Esophagus mucosa (tissue), 1 donor: Measurements from ENCODE around the gene FXYD5. TPM values are rescaled to one million over a fixed set of nuclear protein-coding genes. Genes with fewer than 3 reads are reported as not detected.
A peak's percentile ranks its signal among the peaks of the same experiment; 100 is the strongest.
"Not testable (repeated sequence)": the region's sequence is repeated elsewhere in the genome, so short reads cannot be mapped to it uniquely, and the experiment has no call there.

Experiments used
- ATAC-seq: fragments of 200-7000 bp; cut with Tn5 transposase; one replicate; pipeline ENCODE4 v1.9.1; 2020
- total RNA-seq: library from RNA; stranded (reverse); gene quantifications from one replicate; pipeline ENCODE4 v1.2.4, GENCODE V29; 2023
- donor health status: DM: yes; HTN: yes; CAD: no.

Gene FXYD5
- total RNA-seq, 1 donor from 2014 or later, result 114 TPM

DNA sequence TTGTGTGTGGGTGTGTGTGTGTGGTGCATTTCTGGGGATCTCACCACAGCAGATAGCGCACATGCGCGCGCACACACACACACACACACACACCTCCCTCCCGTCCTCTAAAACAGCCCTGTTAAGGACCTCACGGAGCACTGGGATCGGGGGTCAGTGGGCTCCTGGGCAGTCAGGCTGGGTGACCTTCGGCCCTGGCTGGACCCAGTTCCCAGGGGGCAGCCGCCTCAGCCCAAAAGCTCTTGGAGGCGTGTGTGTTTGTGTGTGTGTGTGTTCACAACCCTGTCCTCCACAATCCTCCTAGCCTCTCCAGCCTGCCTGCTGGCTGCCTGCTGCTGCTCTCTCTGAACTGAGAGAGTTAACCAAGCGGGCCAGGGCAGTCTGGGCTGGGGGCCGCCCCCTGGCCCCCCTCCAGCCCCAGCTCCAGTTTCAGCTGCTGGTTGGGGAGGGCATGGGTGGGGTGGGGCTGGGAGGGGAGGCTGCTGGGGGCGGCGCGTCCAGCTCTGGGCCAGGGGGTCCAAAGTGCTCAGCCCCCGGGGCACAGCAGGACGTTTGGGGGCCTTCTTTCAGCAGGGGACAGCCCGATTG is 16.1 kb upstream of the FXYD5 start, which contains the start of gene FXYD1:
Gene FXYD1 (plus strand): TSS at position 520 of the 588 bp plus-strand sequence. CDS start 1,256 bp downstream, outside the sequence.
- ATAC-seq, result no peak

DNA sequence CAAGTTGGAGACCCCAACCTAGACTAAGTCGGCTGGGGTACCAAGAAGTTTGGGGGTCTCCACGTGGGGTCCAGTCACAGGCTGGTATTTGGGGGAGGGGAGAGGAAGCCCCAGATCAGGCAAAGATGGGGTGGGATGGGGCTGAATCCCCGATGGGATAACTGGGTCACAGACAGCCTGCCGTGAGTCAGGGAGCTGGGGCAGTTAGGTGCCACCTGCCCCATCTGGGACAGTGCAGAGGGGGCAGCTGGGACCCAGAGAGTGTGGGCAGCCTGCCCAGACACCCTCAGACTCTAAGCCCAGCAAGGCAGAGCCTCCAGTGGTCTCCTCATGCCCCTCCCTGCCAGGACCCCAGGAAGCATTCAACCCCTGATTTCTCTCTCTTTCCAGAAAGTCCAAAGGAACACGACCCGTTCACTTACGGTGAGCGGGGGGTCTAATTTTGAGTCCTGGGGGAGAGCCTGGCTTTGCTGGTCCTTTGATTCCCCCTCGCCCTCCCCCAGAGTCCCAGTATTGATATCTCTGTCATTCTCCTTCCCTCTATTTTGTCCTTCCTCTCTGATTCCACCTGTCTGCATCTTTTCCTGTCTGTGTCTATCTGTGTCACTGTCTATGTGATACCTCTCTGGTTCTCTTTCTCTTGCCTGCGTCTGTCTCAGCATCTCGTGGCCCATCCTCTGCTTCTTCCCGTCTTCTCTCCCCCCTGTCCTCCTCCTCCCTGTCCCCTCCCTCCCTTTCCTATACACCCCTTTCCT is 14.2 kb upstream of the FXYD5 start:
- ATAC-seq, result no peak

DNA sequence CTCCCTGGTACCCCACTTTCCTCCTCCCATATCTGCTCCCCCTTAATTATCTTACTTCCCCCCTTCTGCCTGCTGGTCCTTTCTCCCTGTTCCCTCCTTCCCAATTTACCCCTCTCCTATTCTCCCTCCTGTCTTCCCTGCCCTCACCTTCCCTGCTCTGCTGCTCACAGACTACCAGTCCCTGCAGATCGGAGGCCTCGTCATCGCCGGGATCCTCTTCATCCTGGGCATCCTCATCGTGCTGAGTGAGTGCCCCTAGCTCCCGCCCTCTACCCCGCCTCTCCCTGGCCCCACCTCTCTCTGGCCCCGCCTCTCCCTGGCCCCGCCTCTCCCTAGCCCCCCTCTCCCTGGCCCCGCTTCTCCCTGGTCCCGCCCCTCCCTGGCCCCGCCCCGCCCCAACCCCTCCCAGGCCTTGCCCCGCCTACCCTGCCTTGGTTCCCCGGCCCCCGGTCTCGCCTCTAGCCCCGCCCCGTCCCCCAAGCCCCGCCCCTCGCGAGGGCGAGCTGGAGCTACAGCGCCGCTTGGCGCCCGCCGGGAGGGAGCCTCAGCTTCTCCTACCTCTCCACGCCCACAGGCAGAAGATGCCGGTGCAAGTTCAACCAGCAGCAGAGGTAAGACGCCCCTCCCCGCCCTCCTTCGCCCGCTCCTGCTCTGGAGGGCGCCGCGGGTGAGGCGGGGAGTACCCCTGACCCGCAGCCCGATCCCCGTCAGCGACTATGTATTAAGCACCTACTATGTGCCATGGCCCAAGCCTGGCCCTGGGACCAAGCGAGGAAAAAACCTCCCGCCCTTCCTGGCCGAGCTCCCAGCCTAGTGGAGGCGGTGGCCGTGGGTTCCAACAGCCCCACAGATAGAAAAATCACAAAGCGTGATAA is 13.3 kb upstream of the FXYD5 start:
- peak; percentile 88 for ATAC-seq

DNA sequence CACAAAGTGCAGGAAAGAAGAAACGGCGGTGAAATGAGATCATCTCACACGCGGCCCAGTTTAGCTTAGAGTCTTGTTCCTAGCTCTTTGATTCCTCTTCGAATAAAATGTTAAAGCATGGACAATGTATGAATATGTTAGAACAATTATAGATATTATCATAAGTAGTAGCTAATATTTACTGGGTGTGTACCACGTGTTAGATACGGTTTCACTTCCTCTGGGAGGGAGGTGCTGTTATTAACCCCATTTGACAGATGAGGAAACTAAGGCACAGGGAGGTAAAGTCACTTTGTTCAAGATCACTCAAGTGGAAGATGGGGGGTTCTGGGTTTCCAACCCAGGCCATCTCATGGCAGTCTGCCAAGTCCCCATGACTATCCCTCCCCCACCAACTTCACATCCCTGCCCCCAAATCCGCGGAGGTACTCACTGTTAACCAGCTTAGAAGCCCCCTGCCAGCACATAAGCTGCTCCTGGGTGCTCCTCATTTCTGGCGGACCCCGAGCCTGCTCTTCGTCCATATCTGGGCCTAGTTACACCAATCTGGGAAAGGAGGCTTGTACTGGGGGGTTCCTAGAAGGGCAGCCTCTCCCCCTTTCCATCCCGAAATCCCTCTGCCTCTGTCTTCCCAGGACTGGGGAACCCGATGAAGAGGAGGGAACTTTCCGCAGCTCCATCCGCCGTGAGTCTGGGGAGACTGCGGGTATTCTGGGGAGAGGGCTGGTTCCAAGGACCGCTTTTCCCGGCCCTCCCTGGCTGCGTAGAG is 12.5 kb upstream of the FXYD5 start:
- ATAC-seq, result no peak

DNA sequence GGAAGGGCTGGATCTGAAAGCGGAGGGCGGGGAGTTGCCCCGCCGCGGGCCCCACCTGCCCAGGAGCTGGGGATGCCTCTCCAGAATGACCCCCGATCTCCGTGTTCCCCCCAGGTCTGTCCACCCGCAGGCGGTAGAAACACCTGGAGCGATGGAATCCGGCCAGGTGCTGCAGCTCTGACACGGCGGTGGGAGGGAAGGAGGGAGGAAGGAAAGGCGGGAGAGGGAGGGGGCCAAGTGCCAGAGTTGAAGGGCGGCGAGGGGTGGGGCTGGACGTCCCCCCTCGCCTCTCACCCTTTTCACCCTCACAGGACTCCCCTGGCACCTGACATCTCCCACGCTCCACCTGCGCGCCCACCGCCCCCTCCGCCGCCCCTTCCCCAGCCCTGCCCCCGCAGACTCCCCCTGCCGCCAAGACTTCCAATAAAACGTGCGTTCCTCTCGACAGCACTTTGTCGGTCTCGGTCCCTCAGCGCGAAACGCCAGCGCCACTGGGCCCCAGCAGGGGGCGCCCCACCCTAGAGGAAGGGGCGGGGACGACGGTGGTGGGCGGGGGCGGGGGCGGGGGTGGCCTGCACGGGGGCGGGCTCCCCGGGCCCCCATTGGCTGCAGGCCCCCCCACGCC is 11.8 kb upstream of the FXYD5 start:
- peak; percentile 4 for ATAC-seq

DNA sequence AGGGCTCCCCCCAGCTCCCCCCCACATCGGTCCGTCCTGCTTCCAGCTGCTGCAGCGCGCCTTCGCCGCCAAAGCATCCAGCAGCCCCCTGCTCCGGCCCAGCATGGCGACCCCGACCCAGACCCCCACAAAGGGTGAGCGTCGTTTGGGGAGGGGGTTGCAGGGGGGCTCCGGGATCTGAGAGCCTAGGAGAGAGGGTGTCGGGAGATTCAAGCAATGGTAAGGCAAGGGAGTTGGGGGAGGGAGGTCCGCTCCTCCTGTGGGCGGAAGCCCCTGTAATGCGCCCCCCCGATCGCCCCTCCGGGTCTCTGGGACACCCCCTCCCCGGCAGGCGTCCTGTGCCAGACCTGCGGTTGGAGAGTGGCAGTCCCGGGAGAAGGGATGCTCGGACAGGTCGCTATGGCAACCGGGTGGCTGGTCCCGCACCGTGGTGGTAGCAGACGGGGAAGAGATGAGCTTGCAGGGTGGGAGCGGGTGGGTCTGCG is 11.3 kb upstream of the FXYD5 start, which contains the start of gene FXYD7:
Gene FXYD7 (plus strand): TSS at position 25 of the 485 bp plus-strand sequence. CDS start 79 bp downstream, at position 104.
- ATAC-seq, result no peak

DNA sequence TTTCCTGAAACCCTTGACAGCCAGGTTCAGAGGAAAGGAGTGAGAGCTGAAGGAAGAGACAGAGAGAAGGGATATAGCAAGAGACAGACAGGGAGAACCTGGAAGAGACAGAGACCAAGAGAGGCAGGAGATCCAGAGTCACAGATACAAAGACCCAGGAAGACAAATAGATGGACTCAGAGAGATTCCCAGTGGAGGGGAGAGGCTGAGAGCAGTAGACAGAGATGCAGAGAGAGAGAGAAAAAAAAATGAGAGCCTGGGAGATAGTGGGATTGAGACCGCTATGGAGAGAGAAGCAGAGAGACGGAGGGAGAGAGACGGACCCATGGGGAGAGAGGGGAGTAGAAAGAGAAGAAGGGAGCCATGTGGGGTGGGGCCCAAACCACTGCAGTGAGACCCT is 10.7 kb upstream of the FXYD5 start:
- no peak for ATAC-seq

DNA sequence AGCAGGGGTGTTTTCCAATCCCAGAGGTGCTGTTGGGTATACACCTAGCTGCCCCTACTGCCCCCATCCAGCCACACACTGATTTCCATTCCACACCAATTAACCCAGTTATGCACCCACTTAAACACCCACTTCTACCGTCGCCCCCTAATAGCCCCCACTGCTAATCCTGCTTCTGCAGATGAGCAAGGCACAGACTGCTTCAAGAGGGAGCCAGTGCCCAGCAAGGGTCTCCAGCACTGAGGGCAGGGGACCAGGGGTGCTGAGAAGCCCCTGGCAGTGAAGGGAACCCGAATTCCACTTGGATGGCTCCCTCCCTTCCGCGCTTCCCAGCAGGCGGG is 10.3 kb upstream of the FXYD5 start:
- ATAC-seq, result no peak

DNA sequence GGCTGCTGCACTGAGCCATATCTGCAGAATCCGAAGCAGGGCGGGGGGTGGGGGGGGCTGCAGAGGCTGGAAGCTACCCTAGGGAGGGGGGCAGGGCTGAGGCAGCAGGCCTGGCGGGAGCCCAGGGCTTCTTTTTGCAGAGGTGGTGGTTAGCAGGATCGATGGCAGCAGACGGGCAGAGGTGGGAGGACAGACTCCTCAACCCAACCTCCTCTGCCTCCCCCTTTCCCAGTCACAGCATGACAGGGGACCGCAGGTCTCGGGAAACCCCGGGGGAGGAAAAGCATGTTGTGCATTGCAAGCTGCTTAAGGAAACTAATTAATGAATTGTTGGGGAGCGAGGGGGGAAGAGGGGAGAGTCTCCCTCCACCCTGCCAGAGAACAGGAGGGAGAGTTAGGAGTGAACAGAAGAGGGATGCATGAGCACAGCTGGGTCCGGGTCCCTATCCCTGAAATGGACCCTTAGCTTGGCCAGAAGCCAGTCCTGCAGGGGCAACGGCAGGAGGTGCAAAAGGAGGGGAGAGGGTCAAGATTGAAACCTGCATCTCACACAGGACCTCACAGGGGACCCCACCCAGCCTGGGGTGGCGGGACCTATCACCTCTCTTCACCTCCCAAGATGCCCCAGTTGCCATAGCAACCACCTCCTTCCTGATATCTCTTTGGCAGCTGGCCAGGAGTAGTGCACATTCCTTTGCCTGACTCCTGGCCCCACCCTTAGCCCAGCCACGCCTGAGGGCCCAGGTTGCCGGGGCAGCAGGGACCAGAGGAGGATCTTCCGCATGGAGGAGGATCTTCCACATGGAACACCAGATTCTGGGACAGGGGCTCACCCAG is 9.7 kb upstream of the FXYD5 start:
- ATAC-seq, result no peak

DNA sequence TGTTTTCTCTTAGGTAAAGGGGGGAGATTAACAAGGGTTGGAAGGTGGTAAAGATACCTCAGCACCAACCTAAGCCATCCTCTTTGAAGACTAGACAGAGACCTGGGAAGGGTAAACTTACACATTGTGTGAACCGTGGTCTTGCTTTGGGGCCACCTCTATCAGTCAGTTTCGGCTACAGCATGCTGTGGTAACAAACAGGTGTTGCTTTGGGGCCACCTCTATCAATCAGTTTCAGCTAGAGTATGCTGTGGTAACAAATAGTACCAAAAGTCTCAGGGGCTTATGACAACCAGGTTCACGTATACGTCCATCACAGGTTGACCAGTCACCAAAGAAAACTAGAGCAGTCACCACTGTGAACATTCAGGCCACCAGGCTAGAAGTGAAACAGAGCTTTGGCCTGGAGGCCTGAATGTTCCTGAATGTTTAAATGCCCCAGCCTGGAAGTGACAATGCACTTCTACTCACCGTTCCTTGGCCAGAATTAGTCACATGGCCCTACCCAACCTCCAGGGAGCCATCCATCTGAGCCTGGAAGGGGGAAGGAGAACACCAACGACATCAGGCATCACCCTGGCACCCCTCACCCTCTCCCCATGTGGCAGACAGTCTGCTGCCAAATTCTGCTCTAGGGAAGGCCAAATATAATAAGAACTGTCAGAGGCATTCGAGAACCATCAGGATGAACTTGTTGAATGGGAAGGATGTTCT is 7.6 kb upstream of the FXYD5 start:
- no peak for ATAC-seq

DNA sequence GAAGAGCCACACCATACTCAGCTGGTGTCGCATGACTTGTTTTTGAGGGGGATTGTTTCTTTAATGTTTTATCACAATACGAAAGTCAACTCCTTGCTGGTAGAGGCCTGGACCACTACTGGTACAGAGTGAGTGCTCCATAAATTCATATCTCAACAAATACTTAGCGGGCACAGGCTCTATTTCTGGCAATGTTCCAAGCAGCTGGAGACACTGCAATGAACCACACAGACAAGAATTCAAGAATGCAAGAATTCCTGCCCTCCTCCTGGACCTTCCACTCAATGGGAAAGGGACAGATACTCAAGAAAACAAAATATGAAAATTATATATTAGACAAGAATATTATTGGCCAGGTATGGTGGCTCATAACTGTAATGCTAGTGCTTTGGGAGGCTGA is 5.1 kb upstream of the FXYD5 start:
- no peak for ATAC-seq

DNA sequence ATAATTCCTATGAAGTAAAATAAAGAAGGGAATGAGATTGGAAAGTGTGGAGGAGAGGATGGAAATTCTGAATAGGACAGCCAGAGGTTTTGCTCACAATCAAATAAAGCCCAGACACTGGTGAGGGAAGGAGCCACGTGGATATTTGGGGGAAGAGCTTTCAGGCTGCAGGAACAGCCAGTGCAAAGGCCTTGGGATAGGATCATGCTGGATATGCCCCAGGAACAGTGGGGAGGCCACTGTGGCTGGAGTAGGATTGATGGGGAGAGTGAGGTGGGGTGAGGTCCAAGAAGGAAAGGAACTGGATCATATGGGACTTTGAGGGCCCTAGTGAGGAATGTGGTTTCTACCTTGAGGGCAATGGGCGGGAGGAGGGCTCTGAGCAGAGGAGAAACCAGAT is 4.1 kb upstream of the FXYD5 start:
- no peak for ATAC-seq

DNA sequence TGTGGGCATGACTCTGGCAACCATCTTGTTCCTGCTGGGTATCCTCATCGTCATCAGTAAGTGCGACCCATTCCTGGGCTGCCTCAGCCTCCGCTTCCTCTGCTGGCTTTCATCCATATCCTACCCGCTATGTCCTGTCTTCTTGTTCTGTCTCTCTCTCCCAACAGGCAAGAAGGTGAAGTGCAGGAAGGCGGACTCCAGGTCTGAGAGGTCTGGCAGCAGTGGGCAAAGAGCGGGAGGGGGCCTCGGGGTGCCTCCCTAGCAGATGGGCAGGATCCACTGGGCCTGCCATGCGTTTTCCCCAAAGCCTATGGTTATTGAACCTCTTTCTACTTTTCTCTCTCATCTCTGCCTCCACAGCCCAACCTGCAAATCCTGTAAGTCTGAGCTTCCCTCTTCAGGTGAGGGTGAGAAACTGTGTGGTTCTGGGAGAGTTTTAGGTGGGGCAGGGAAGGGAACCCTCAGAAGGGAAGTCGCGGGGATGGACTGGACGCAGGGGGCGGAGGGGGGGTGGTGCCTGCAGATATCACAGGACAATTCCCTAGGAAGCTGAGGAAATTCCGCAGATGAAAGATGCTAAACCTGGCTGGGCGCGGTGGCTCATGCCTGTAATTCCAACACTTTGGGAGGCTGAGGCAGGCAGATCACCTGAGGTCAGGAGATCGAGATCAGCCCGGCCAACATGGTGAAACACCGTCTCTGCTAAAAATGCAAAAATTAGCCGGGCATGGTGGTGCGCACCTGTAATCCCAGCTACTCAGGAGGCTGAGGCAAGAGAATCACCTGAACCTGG is 3.1 kb upstream of the FXYD5 start:
- no peak for ATAC-seq

DNA sequence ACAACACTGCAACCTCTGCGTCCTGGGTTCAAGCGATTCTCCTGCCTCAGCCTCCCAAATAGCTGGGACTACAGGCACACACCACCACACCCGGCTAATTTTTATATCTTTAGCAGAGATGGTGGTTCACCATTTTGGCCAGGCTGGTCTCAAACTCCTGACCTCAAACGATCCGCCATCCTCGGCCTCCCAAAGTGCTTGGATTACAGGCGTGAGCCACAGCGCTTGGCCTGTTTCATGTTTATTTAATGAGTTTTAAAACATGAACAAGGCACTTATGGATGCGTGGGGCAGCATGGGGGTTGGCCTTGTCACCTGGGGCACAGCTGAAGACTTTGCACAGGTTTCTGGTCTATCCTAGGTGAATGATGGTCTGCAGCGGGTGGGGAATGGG is 1.4 kb upstream of the FXYD5 start:
- ATAC-seq, result not testable (repeated sequence)

DNA sequence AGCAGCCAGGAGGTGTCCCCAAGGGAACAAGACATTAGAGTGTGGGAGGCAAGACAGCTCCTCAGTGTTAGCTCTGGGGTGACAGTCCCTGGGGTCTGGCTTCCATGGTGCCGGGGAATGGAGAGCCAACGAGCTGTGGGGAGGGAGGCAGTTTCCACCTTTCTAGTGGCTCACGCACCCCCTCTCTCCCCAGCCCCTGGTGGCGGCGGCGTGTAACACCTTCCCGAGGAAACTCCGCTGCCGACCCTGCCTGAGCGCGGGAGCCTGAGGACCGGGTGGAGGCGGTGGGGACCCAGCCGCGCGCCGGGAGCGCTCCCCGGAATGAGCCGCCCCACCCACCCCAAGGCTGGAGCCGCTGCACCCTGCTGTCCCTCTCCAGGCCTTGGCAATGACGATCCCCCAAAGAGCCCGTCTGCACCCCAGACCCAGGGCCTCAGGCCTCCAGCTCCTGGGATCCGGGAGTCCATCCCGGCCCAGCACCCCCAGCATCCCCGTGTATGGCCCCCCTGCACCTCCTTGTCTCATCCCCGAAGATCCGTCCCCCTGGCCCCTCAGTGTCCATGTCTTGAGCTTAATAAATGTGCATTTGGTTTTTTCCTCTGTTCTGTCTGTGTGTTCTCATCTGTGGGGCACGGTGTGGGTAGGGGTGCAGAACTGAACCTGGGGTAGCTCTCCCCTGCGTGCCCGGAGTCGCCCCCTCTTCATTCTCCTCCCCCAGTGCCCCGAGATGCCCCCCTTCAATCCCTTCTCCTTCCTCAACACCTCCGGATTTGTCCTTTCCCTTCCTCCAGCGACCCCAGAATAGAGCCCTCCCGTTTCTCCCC is 622 bp upstream of the FXYD5 start:
- peak; percentile 42 for ATAC-seq

DNA sequence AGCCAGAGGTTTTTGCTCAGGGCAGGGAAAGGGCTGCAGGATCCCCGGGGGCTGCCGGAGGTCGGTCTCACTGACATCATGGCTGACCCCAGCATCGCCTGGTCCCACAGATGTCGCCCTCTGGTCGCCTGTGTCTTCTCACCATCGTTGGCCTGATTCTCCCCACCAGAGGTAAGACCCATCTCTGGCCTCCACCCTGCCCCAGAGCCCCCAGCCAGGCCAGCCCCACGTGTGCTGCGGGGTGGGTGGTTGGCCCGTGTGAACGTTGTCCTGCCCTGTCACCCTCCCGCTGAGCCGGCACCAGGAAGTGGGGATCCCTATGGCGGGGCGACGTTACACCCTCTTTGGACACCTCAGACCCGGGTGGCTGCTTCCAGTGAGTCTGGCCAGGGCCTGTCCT is 906 bp downstream of the FXYD5 start:
- peak; percentile 56 for ATAC-seq

DNA sequence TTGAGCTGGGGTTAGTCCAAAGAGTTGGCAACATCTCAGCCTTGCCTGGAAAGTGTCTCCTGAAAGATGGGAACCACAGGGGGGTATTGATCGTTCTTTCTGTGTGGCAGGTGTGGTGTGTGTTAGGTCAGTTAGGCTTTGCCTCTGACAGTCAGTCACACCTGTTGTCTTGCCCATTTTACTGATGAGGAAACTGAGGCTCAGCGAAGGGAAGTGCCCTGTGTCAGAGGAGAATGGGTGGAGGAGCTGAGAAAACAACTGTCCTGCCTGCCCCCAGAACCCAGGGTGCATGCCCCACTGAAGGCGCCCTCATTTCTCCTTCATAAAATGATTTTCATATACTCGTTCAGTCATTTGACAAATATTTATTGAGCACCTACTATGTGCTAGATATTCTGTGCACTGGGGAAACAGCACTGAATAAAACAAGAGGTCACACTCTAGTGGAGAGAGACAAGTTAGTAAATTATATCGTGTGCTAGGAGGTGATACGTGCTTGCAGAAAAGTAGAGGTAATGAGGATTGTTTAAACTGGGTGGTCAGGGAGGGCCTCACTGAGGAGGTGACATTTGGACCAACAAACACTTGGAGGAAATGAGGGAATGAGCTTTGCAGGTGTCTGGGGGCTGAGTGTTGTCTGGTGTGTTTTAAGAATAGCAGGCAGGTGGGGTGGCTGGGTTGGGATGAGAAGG is 1.6 kb downstream of the FXYD5 start:
- ATAC-seq, result no peak

DNA sequence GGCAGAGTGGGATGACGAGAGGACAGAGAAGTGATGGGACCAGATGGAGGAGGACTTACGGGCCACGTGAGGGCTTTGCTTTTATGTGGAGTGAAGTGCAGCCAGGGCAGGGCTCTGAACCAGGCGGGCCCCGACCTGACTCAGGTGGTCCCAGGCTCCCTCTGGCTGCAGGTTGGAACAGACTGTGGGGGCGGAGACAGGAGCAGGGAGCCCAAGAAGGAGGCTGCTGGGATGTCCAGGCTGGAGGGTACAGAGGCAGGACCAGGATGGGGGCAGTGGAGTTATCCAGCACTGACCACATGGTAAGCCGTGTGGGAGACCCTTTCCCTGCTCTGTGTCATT is 2.1 kb downstream of the FXYD5 start:
- no peak for ATAC-seq
